ENCODE data around the gene IGF2BP1. TPM values are rescaled to one million over a fixed set of nuclear protein-coding genes. Genes with fewer than 3 reads are reported as not detected.

Gene IGF2BP1
- total RNA-seq, 1 donor from 2014 or later = 260 TPM

- Mint-ChIP-seq H3K27ac (ENCODE audit: unreplicated experiment) (peak overlapping the region; percentile 90), H3K36me3 (ENCODE audit: unreplicated experiment) (no peaks in the 10 kb centered on the region), H3K9me3 (ENCODE audit: unreplicated experiment) (peaks cover 22% of the 10 kb centered on the region), H3K27me3 (ENCODE audit: unreplicated experiment) (peaks cover 24% of the 10 kb centered on the region), H3K4me3 (ENCODE audit: unreplicated experiment) (peak overlapping the region; percentile 88), H3K4me1 (ENCODE audit: low read depth, unreplicated experiment) (peaks cover 22% of the 10 kb centered on the region)
- no peak for TF ChIP-seq CTCF (IDR thresholded peaks at IDR 0.05; ENCODE audit: partially characterized antibody, unreplicated experiment)
- DNase-seq = peak; percentile 45
Measured at GRCh38 chr17:48995304-48995973, 1.7 kb upstream of the IGF2BP1 start.

- Mint-ChIP-seq H3K4me3 (ENCODE audit: unreplicated experiment) (peak overlapping the region; percentile 97), H3K27ac (ENCODE audit: unreplicated experiment) (peak overlapping the region; percentile 99), H3K36me3 (ENCODE audit: unreplicated experiment) (no peaks in the 10 kb centered on the region), H3K4me1 (ENCODE audit: low read depth, unreplicated experiment) (peaks cover 20% of the 10 kb centered on the region), H3K27me3 (ENCODE audit: unreplicated experiment) (peaks cover 23% of the 10 kb centered on the region), H3K9me3 (ENCODE audit: unreplicated experiment) (peaks cover 24% of the 10 kb centered on the region)
- TF ChIP-seq CTCF (IDR thresholded peaks at IDR 0.05; ENCODE audit: partially characterized antibody, unreplicated experiment) = no peak
- DNase-seq = peak; percentile 90
Measured at GRCh38 chr17:48995974-48996721, 1.0 kb upstream of the IGF2BP1 start.

GRCh38 chr17:48996722-48997102, 473 bp upstream of the IGF2BP1 start:
- H3K4me3 Mint-ChIP-seq (ENCODE audit: unreplicated experiment) = peak overlapping the region; percentile 97
- peaks cover 22% of the 10 kb centered on the region for H3K4me1 Mint-ChIP-seq (ENCODE audit: low read depth, unreplicated experiment)
- H3K27me3 Mint-ChIP-seq (ENCODE audit: unreplicated experiment) = peaks cover 23% of the 10 kb centered on the region
- H3K27ac Mint-ChIP-seq (ENCODE audit: unreplicated experiment) = peak overlapping the region; percentile 99
- no peak for TF ChIP-seq CTCF (IDR thresholded peaks at IDR 0.05; ENCODE audit: partially characterized antibody, unreplicated experiment)
- no peaks in the 10 kb centered on the region for H3K36me3 Mint-ChIP-seq (ENCODE audit: unreplicated experiment)
- no peak for DNase-seq
- peaks cover 24% of the 10 kb centered on the region for H3K9me3 Mint-ChIP-seq (ENCODE audit: unreplicated experiment)

GRCh38 chr17:48997827-48998586, 822 bp downstream of the IGF2BP1 start:
- peak overlapping the region; percentile 99 for H3K27ac Mint-ChIP-seq (ENCODE audit: unreplicated experiment)
- peak; percentile 52 for DNase-seq
- peaks cover 21% of the 10 kb centered on the region for H3K4me1 Mint-ChIP-seq (ENCODE audit: low read depth, unreplicated experiment)
- no peaks in the 10 kb centered on the region for H3K36me3 Mint-ChIP-seq (ENCODE audit: unreplicated experiment)
- H3K4me3 Mint-ChIP-seq (ENCODE audit: unreplicated experiment) = peak overlapping the region; percentile 97
- peaks cover 25% of the 10 kb centered on the region for H3K27me3 Mint-ChIP-seq (ENCODE audit: unreplicated experiment)
- TF ChIP-seq CTCF (IDR thresholded peaks at IDR 0.05; ENCODE audit: partially characterized antibody, unreplicated experiment) = no peak
- peaks cover 24% of the 10 kb centered on the region for H3K9me3 Mint-ChIP-seq (ENCODE audit: unreplicated experiment)
